IMR-90 (cell line): Measurements from ENCODE around the gene RPL18.

Source experiments
- POLR2A ChIP-seq: IDR thresholded peaks from 2 replicates; pipeline ENCODE4 v1.6.1; 2012; ENCODE audit warnings: mild to moderate bottlenecking, low read depth, low read length
- TF ChIP-seq, protein P1 (sequence below): conservative IDR thresholded peaks from 2 replicates; pipeline ENCODE4 v1.5.1; 2012; ENCODE audit warnings: mild to moderate bottlenecking, low read depth, low read length, improper control_type of control experiment
- TF ChIP-seq, protein P2 (sequence below): fragments of 150-350 bp; IDR thresholded peaks from 2 replicates; pipeline ENCODE4 v1.6.1; 2017; ENCODE audit warnings: mild to moderate bottlenecking, antibody characterized with exemption, low read length, low read depth

DNA sequence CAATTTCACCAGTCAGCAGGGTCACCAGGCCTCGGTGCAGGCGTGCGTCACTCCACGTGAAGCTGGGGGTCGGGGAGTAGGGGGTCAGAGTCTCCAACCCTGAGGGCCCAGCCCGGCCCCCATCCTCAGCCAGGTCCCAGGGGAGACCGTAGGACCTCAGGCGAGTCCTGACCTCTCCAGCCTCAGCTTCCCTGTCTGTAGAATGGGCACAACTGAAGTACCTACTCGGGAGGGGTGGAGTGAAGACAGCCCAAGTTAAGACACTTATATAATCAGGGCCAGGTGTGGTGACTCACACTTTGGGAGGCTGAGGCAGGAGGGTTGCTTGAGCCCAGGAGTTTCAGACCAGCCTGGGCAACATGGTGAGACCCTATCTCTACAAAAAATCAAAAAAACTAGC, 15.1 kb downstream of the RPL18 start:
- TF ChIP-seq, protein P1, sequence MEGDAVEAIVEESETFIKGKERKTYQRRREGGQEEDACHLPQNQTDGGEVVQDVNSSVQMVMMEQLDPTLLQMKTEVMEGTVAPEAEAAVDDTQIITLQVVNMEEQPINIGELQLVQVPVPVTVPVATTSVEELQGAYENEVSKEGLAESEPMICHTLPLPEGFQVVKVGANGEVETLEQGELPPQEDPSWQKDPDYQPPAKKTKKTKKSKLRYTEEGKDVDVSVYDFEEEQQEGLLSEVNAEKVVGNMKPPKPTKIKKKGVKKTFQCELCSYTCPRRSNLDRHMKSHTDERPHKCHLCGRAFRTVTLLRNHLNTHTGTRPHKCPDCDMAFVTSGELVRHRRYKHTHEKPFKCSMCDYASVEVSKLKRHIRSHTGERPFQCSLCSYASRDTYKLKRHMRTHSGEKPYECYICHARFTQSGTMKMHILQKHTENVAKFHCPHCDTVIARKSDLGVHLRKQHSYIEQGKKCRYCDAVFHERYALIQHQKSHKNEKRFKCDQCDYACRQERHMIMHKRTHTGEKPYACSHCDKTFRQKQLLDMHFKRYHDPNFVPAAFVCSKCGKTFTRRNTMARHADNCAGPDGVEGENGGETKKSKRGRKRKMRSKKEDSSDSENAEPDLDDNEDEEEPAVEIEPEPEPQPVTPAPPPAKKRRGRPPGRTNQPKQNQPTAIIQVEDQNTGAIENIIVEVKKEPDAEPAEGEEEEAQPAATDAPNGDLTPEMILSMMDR, result no peak
- no peak for TF ChIP-seq POLR2A
- TF ChIP-seq, protein P2, sequence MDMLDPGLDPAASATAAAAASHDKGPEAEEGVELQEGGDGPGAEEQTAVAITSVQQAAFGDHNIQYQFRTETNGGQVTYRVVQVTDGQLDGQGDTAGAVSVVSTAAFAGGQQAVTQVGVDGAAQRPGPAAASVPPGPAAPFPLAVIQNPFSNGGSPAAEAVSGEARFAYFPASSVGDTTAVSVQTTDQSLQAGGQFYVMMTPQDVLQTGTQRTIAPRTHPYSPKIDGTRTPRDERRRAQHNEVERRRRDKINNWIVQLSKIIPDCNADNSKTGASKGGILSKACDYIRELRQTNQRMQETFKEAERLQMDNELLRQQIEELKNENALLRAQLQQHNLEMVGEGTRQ, result no peak
